Measurements from ENCODE around the gene SMARCD3. TPM values are rescaled to one million over a fixed set of nuclear protein-coding genes. Genes with fewer than 3 reads are reported as not detected.

The SMARCD3 gene
- total RNA-seq, 1 donor from 2014 or later = 8.1 TPM

DNA sequence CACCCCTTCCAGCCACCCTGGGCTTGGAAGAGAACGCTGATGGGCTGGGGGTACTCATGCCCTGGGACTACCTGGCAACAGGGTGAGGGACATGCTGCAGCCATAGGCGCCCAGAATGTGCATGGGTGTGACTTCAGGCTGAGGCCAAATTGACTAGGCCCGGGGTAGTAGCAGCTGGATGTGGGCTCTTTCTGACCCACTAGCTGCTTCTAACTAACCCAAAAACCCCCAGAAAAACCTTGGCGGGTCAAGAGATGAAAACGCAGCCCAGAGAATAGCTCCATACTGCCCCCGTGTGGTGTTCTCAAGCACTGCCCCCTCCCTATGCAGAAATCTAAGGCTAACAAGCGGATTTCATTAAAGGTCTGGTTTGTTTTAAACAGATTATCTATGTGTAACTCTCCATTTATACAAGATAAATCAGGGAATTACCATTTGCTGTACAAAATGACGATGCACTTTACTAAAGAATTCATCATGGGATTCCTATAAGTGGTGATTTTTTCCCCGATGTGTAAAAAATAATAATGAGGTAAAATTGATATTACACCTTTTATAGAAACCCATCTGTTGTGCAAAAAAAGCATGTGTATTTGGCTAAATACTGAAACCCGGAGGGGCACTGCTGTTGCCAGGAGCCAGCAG lies 4.2 kb downstream of the SMARCD3 start:
- TF ChIP-seq, protein P1, sequence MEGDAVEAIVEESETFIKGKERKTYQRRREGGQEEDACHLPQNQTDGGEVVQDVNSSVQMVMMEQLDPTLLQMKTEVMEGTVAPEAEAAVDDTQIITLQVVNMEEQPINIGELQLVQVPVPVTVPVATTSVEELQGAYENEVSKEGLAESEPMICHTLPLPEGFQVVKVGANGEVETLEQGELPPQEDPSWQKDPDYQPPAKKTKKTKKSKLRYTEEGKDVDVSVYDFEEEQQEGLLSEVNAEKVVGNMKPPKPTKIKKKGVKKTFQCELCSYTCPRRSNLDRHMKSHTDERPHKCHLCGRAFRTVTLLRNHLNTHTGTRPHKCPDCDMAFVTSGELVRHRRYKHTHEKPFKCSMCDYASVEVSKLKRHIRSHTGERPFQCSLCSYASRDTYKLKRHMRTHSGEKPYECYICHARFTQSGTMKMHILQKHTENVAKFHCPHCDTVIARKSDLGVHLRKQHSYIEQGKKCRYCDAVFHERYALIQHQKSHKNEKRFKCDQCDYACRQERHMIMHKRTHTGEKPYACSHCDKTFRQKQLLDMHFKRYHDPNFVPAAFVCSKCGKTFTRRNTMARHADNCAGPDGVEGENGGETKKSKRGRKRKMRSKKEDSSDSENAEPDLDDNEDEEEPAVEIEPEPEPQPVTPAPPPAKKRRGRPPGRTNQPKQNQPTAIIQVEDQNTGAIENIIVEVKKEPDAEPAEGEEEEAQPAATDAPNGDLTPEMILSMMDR (conservative IDR thresholded peaks at IDR 0.05; ENCODE audit: low read depth, low read length) = peak; percentile 95
- no peak overlapping the region for H3K4me3 ChIP-seq (ENCODE audit: low read depth, low read length)
- DNase-seq (ENCODE audit: low read depth) = no peak

DNA sequence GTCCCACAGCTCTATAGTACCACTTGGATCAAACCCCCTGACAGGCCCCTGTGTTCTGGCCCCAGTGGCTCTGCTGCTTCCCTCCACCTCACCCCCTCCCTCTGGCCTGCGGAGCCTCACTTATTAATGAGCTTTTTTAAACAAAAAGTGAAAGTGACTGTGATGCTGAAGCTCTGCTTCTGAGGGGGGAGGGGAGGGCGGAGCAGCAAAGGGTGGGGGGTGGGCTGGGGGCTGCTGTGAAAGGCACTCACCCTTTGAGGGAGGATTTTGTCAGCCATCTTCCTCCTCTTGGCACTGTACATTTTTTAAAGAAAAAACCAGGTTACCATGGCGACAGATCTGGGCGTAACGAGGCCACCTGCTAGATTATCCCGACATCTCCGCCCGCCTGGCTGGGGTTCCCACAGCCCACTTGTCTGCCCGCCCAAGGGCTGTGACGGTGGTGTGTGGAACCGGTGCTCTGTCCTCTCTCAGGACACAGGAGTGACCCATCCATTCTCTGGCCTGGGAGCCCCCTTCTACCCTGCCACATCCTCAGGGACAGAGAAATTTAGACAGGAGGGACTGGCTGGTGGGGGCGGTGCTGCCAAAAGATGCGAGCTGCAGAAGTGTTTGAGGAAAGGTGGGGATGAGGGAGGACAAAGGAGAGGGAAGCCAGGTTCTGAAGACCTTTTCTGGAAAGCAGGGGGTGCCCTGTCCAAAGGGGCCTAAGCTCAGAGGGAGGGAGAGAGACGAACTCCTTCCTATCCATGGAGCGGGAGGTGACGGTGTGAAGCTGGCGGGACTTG lies 4.9 kb downstream of the SMARCD3 start:
- no peak overlapping the region for H3K4me3 ChIP-seq (ENCODE audit: low read depth, low read length)
- no peak for DNase-seq (ENCODE audit: low read depth)
- TF ChIP-seq, protein P1 (conservative IDR thresholded peaks at IDR 0.05; ENCODE audit: low read depth, low read length) = no peak

DNA sequence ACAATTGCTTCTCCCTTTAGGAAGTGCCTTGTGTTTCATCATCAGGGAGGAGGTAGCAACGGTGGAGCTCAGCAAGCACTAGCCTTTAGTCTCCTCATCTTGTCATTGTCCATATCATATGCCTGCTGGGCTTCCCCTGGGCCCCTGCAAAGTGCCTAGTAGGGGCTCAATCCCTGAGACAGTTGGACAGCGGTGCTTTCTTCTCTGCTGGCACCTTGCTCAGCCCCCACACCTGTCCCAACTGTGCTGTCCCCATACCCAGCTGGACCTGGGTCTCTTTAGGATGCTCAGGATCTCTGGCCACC lies 5.5 kb downstream of the SMARCD3 start:
- TF ChIP-seq, protein P1 (conservative IDR thresholded peaks at IDR 0.05; ENCODE audit: low read depth, low read length) = no peak
- no peak overlapping the region for H3K4me3 ChIP-seq (ENCODE audit: low read depth, low read length)
- DNase-seq (ENCODE audit: low read depth) = no peak

DNA sequence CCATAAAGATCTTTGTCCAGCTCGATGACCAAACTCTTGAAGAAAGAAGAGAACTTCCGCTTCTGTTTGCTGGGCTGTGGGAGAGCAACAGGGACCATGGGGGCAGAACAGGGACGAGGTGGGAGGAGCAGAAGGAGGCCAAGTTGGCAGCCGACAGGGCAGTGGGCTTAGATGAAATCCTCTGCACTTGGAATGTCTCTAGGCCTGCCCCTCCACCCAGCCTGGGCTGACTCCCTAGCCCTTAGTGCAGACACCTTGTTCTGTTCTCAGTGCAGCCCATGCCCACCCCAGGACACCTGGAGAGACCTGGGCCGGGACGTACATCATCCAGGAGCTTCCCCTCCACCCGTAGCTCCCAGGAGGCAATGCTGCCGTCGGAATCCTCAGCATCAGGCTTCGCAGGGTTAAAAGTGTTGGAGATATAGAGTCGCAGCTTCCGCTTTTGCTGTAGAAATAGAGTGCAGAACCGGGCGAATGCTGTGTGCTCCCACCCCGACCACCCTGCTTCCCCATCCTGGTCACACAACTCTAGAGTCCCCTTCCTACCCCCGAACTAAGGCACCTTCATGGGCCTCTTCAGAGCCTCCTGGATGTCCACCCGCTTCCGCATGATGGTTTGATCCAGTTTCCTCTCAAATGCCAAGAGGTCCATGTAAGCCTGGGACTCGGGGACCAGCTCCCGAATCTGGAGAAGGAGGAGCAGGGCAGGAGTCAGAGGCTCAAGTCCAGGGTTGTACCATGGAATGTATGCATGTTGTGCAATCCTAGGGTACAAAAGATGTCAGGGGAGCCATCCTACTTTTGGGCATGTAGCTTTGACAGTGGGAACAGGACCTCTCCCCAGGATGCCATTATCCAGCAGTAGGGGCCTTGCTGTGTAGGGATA lies 6.1 kb downstream of the SMARCD3 start:
- DNase-seq (ENCODE audit: low read depth) = no peak
- TF ChIP-seq, protein P1 (conservative IDR thresholded peaks at IDR 0.05; ENCODE audit: low read depth, low read length) = no peak
- no peak overlapping the region for H3K4me3 ChIP-seq (ENCODE audit: low read depth, low read length)

DNA sequence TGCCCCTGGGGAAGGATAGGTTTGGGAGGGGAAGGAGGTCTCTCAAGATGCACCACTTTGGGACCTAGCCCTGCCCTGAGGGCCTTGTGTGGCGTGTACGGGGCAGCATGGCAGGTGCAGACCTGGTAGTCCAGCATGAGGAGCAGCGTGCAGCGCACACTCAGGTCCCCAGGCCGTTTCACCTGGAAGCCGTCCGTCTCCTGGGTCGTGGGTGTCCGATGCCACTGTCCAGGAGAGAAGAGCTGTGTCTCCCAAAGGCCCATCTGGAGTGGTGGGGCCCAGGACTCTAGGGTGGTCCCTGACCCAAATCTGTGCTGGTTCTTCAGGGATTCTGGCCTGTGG lies 6.8 kb downstream of the SMARCD3 start:
- no peak overlapping the region for H3K4me3 ChIP-seq (ENCODE audit: low read depth, low read length)
- DNase-seq (ENCODE audit: low read depth) = no peak
- TF ChIP-seq, protein P1 (conservative IDR thresholded peaks at IDR 0.05; ENCODE audit: low read depth, low read length) = no peak

DNA sequence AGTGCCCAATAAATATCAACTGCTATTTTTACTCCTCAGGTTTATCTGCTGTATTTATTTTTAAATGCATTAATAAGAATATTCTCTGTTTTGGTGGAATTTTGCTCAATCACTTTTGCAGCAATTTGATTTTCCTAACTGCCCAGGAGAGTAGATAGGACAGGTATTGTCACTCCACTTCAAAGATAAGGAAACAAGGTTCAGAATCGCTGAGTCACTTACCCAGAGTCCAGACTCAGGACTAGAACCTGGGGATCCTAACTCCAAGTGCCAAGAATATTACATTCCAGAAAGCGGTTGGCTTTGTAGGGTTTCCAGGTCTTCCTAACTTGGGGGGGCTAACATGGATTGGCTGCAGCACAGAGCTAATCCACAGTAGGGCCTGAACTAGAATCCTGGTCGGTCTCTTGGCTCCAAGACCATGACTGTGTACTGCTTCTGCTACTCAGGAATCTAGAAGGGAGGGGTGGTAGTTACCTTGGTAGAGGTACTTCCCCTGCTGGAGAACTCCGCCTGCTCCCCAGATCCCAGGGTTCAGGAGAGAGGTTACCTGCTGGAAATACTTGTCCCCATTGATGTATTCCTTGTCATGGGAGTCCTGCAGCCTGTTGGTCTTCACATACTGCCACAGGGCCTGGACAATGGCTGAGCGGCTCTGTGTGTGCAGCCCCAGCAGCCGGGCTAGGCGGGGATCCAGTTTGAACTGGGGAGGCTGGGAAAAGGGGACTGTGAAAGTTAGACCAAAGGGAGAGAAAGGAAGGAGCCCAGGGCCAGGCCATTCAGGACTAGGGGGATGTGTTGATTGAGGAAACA lies 7.3 kb downstream of the SMARCD3 start:
- no peak overlapping the region for H3K4me3 ChIP-seq (ENCODE audit: low read depth, low read length)
- no peak for DNase-seq (ENCODE audit: low read depth)
- TF ChIP-seq, protein P1 (conservative IDR thresholded peaks at IDR 0.05; ENCODE audit: low read depth, low read length) = no peak

Data from epithelial cell of proximal tubule (primary cell).